Eye (tissue), 1 donor: ENCODE data around the gene C5.

Source experiments
- DNase-seq: peaks from one replicate; pipeline ENCODE4 v3.0.0-alpha.2; 2015

The C5 gene

GRCh38 chr9:120923620-120924328, 126.3 kb downstream of the C5 start:
- DNase-seq = no peak

GRCh38 chr9:120922404-120923195, 127.5 kb downstream of the C5 start:
- no peak for DNase-seq

- no peak for DNase-seq
Observed at GRCh38 chr9:120921661-120922181, 128.4 kb downstream of the C5 start.

GRCh38 chr9:120920806-120921178, 129.3 kb downstream of the C5 start:
- DNase-seq = no peak

GRCh38 chr9:120919843-120920805, 130.0 kb downstream of the C5 start:
- peak; percentile 71 for DNase-seq

GRCh38 chr9:120918931-120919842, 130.9 kb downstream of the C5 start:
- no peak for DNase-seq

GRCh38 chr9:120917929-120918762, 131.9 kb downstream of the C5 start:
- DNase-seq = no peak

GRCh38 chr9:120916991-120917880, 132.8 kb downstream of the C5 start:
- no peak for DNase-seq

- DNase-seq = no peak
Observed at GRCh38 chr9:120916588-120916987, 133.5 kb downstream of the C5 start.

GRCh38 chr9:120915854-120916470, 134.1 kb downstream of the C5 start:
- no peak for DNase-seq

GRCh38 chr9:120914953-120915352, 135.1 kb downstream of the C5 start:
- DNase-seq = no peak

GRCh38 chr9:120914396-120914795, 135.7 kb downstream of the C5 start:
- no peak for DNase-seq

GRCh38 chr9:120913647-120914264, 136.3 kb downstream of the C5 start:
- DNase-seq = no peak

GRCh38 chr9:120912958-120913646, 137.0 kb downstream of the C5 start:
- DNase-seq = no peak

GRCh38 chr9:120911295-120911837, 138.7 kb downstream of the C5 start:
- DNase-seq = no peak

- no peak for DNase-seq
Observed at GRCh38 chr9:120910643-120911042, 139.4 kb downstream of the C5 start.

GRCh38 chr9:120909904-120910303, 140.2 kb downstream of the C5 start:
- no peak for DNase-seq
